OCI-M2 (cell line): ENCODE results near the gene CHRNA5.

ENCODE experiments used
- DNase-seq: peaks from one replicate; lab custom pipeline; 2025; ENCODE audit not compliant: unreplicated experiment; lab: John Stamatoyannopoulos, UW

CHRNA5 gene

DNA sequence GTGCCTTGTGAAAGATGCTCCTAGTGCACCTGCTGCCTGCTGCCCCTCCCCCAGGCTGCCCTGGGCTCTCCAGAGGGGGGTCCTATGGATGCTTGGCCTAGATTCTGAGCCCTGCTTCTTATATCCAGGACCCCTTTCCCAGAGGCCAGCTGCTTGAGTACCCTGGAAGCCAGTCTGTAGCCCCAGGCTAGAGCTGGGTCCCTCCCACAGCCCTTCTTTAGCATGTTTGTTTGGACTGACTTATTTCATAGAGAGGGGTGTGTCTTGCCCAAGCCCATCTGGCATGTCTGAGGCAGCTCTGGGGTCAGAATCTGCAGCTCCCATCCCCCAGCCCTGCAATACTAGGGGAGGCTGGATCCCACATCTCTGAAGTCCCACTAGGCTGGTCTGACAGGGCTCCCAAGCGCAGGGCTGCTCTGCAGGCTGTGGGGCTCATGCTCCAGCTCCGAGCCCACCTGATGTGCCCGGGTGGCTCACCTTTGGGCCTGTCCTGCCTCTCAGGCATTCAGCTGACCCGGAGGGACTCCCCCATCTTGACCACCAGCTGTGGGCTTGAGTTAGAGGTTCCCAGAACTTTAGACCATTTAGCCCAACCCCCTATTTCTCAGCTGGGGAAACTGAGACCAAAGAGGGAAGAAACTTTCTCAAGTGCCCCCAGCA is 72.6 kb downstream of the CHRNA5 start:
- DNase-seq, result no peak

DNA sequence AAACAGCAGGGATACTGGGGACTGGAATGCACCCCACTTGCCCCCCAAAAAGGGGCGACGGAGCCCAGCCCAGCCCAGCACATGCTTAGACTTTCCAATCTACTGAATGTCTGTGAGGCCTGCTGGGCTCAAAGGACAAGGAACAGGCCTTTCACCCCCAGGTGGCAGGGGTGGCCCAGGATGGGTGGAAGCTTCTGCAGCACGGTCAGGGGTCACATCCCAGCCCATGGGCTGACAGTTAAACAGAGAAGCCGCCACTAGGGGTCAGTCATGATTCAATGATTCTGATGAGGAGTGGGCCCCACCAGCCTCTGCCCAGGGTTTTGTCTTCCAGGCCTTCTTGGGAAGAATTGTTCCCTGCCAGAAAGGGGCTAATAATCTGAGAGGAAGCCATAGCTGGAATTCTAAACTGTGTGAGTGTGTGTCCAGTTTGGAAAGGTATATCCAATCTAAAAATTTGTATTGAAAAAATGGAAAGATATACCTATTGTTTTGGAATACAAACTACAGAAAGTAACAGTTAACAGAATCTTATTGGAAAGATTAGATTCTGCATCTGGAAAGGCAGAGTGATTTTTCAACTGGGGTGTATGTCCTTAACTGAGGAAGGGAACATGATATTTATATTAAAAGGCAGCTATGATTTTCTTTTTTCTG is 73.5 kb downstream of the CHRNA5 start:
- DNase-seq, result peak; percentile 10

DNA sequence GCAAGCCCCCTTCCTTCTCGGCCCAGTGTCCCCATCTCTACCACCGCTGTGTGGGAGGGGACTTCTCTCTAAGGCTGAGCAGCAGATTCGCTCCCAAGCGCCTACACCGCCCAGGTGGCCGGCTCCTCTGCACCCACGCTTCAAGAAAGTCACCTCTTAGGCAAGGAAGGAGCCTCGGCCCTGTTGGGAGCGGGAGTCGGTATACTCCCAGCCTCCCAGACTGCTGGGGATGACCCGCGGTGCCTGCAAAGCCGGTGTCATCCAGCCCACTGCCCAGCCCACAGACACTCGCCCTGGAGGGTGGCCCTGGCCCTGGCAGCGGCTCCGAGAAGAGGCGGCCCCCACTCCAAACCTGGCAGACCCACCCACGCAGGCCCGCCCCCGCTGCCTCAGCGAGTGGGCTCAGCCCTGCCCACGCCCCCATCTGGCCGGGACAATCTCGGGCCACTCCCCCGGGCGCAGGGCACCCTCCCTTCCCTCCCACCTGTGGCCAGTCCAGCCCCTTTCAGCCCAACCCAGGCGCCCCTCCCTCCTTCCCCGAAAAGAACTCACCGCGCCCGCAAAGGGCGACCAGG is 75.3 kb downstream of the CHRNA5 start:
- DNase-seq, result no peak

DNA sequence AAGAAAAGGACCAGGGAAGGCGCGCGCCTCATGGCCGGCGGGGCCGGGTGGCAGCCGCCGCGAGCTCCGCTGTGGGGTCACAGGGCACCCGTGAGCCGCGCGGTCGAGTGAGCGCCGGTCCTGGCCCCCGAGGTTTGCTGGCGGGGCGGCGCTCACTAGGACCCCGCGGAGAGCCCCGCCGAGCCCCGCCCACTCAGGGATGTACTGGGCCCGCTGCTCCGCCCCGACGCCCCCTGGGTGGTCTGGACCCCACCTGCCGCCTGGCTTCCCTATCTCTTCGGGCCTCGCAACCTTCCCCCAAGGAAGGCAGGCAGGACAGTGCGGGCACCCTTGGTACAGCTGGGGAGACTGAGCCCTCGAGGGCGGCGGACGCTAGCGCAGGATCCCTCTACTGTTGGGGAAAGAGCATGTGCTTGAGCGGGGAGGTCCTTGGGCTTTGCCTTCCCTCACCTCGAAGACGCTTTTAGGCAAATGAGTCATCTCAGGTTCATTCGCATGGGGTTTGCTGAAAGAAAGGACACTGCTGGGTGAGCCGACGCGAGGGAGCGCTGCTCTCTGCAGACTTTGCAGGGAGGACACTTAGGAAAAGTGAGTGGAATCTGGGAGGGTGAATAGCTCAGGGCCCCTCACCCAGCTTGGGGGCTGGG is 75.9 kb downstream of the CHRNA5 start, which contains the start of gene CHRNB4:
Gene CHRNB4 (minus strand): TSS at position 109 of the 647 bp plus-strand sequence. CDS start 77 bp downstream, at position 32.
- no peak for DNase-seq

DNA sequence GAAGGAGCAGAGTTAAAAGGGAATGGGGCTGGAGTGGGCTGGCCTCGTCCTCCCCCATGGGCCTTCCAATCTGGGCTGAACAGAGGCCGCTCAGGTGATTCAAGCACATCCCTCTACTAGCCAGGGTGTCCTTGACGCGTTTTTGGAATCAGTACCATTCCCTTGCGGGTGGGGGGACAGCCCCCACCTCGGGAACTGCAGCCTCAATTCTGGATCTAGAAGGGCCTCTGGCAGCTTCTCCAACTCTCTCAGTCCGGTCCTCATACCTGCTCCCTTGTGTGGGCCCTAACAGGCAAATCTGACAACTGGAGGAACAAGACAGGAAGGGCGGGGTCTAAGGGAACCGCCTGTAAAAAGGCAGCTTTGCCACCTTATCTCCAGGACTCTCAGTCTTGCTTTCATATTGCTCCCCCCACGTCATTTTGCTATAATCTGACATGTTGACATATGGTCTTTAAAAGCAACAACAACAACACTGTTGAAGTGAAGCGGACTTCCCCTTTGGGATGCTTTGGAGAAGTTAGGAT is 76.5 kb downstream of the CHRNA5 start:
- DNase-seq, result no peak

DNA sequence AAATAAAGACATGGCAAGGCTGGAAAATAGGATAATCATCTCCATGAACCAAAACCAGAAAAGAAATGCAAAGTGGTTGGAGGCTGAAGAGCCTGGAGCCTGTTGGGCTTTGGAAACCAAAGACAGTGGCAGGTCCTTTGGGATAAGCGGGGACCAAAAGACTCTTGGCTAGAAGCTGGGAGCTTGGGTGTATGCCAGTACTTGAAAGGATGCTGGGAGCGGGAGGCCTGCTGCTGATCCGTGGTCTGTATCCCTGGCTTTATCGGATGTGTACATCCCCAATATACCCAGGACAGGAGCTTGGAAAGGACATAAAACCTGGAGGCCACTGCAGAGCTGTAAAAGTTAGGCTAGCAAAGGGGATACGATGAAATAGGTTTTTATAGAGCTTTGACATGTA is 77.0 kb downstream of the CHRNA5 start:
- DNase-seq, result no peak
